Measurements from ENCODE around the gene THOC3.
"Not testable (repeated sequence)": the region's sequence is repeated elsewhere in the genome, so short reads cannot be mapped to it uniquely, and the experiment has no call there.

THOC3 gene, protein sequence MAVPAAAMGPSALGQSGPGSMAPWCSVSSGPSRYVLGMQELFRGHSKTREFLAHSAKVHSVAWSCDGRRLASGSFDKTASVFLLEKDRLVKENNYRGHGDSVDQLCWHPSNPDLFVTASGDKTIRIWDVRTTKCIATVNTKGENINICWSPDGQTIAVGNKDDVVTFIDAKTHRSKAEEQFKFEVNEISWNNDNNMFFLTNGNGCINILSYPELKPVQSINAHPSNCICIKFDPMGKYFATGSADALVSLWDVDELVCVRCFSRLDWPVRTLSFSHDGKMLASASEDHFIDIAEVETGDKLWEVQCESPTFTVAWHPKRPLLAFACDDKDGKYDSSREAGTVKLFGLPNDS

DNA sequence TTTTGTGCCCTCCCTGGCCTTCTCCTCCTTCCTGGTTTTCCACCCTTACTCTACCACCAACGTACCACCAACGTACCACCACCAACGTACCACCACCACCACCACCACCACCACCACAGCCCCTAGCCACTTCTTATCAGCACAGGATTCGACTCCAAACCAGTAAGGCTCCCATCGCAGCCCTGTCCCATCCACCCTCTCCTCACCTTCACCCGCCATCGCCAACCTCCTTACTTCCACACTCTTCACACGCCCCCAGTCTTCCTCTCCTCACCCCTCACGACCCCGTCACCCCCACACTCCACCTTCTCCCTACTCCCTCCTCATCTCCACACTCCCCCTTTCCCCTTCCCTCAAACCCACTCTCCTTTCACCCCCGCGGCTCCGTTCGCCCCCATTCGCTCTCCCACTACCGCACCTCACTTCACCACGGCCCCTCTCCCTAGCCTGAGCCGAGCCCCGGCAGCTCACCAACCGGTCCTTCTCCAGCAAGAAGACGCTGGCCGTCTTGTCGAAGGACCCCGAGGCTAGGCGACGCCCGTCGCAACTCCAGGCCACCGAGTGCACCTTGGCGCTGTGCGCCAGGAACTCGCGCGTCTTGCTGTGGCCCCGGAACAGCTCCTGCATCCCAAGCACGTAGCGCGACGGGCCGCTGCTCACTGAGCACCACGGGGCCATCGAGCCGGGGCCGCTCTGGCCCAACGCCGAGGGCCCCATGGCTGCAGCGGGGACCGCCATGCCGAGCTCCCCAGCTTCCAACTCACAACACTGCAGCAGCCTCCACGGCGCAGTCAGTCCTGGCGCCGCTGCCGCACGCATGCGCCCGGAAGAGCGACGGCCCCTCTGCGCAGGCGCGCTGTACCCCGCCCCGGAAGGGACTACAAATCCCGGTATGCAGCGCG lies at the start of gene THOC3:
Gene THOC3 (minus strand): TSS at position 845 of the 902 bp plus-strand sequence. CDS start 107 bp downstream, at position 738.
- H3K4me2 ChIP-seq (ENCODE audit: low read length), result peak within 1 kb of the TSS; percentile 41
- H3K9me2 ChIP-seq (replicated peaks; ENCODE audit: control insufficient read depth, low read length); H3K9me3 ChIP-seq (ENCODE audit: control insufficient read depth, insufficient read depth, low read length); H3F3A ChIP-seq (ENCODE audit: control insufficient read depth, insufficient read depth); H3K27ac ChIP-seq (ENCODE audit: low read depth, low read length); H3K4me1 ChIP-seq (ENCODE audit: control insufficient read depth, low read length); H4K20me1 ChIP-seq (ENCODE audit: control insufficient read depth, insufficient read depth, low read depth, low read length); H3K27me3 ChIP-seq (ENCODE audit: control insufficient read depth, low read length); H3K36me3 ChIP-seq (ENCODE audit: control insufficient read depth, low read length): not testable (repeated sequence)
- H3K4me3 ChIP-seq (ENCODE audit: low read length), result peak within 1 kb of the TSS; percentile 72
- peaks cover 12% of the 10 kb centered on the region for H3K79me2 ChIP-seq (ENCODE audit: control insufficient read depth, low read length)

DNA sequence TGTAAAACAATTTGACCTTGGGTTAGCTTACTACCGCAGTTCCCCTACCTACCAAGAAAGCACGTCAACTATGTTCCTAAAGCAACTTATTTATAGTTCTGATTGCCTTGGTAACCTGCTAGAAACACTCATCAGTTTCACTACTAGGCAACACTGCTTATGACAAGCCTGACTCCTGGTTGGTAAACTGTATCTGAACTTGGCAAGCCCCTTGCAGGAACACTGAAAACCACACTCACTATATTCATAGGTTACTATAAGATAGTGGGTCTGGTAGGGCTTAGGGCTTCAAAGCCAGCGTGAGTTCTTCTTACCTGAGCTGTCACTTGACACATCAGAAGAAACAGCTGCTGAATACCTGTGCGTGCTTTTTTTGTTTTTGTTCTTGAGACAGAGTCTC lies 49.2 kb upstream of the THOC3 start:
- H3K4me3 ChIP-seq (ENCODE audit: low read length); H3K36me3 ChIP-seq (ENCODE audit: control insufficient read depth, low read length); H3K9me2 ChIP-seq (replicated peaks; ENCODE audit: control insufficient read depth, low read length); H3K27me3 ChIP-seq (ENCODE audit: control insufficient read depth, low read length); H3K79me2 ChIP-seq (ENCODE audit: control insufficient read depth, low read length); H3K4me2 ChIP-seq (ENCODE audit: low read length); H4K20me1 ChIP-seq (ENCODE audit: control insufficient read depth, insufficient read depth, low read depth, low read length); H3K4me1 ChIP-seq (ENCODE audit: control insufficient read depth, low read length); H3K27ac ChIP-seq (ENCODE audit: low read depth, low read length); H3F3A ChIP-seq (ENCODE audit: control insufficient read depth, insufficient read depth); H3K9me3 ChIP-seq (ENCODE audit: control insufficient read depth, insufficient read depth, low read length): not testable (repeated sequence)

DNA sequence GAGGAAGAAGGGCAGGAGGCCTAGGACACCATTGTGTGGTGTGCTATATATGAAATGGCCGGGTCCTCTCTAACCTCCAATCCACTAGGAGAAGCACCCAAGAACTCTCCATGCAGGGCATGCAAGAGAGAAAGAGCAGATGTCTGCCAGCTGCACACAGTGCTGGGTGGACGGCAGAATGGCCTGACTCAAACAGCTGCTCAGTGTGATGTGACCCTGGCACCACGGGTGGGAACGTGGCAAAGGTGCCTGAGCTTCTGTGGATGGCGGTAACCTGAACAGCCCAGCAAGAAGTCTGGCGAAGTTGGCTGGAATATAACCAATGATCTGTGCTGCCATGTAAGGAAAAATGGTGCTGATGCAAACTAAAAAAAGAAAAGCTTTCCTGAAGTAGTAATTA lies 46.2 kb upstream of the THOC3 start:
- H3K9me2 ChIP-seq (replicated peaks; ENCODE audit: control insufficient read depth, low read length), result not testable (repeated sequence)

DNA sequence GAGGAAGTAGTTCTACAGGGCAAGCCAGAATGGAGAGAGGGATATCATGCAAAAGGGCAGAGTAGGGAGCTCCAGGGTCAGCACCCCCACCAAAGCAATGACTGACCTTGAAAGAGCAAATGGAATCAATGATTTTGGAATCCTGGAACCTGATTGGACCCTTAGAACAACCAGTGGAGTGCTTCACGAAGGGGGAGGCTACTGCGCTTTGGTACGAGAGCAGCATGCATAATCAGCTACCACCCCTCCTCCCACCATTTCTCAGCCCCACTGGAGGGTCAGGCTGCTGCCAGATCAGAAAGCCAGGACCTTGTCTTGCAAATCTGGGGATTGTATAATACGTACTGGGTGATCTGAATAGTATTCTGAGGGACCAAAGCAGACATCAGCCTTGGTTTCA lies 43.0 kb upstream of the THOC3 start:
- not testable (repeated sequence) for H3K4me1 ChIP-seq (ENCODE audit: control insufficient read depth, low read length); H3K27me3 ChIP-seq (ENCODE audit: control insufficient read depth, low read length); H3K9me2 ChIP-seq (replicated peaks; ENCODE audit: control insufficient read depth, low read length); H3K79me2 ChIP-seq (ENCODE audit: control insufficient read depth, low read length); H3K36me3 ChIP-seq (ENCODE audit: control insufficient read depth, low read length); H3K27ac ChIP-seq (ENCODE audit: low read depth, low read length); H3K4me2 ChIP-seq (ENCODE audit: low read length); H3F3A ChIP-seq (ENCODE audit: control insufficient read depth, insufficient read depth); H3K9me3 ChIP-seq (ENCODE audit: control insufficient read depth, insufficient read depth, low read length); H4K20me1 ChIP-seq (ENCODE audit: control insufficient read depth, insufficient read depth, low read depth, low read length); H3K4me3 ChIP-seq (ENCODE audit: low read length)

More for the DNA sequence above, 46.2 kb upstream of the THOC3 start:
- H3K4me2 ChIP-seq (ENCODE audit: low read length); H3K9me3 ChIP-seq (ENCODE audit: control insufficient read depth, insufficient read depth, low read length); H3F3A ChIP-seq (ENCODE audit: control insufficient read depth, insufficient read depth); H4K20me1 ChIP-seq (ENCODE audit: control insufficient read depth, insufficient read depth, low read depth, low read length); H3K27ac ChIP-seq (ENCODE audit: low read depth, low read length); H3K79me2 ChIP-seq (ENCODE audit: control insufficient read depth, low read length); H3K36me3 ChIP-seq (ENCODE audit: control insufficient read depth, low read length); H3K4me1 ChIP-seq (ENCODE audit: control insufficient read depth, low read length); H3K4me3 ChIP-seq (ENCODE audit: low read length); H3K27me3 ChIP-seq (ENCODE audit: control insufficient read depth, low read length): not testable (repeated sequence)

DNA sequence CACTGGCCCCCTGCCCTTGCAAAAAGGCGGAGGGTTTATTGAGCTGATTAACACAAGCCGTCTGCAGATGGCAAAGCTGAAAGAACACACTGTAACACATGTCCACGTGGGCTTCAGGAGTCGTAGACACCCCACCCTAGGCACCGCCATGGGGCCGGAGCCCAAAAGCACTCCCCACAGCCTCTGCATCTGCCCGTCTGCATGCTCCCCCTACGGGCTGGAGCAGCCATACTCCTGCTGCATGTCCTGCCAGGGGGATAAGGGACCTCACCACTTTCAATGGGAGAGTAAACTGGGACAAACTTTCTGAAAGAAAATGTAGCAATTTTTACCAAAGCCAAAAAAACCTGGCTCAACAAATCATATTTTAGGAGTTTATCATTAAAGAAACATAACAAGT lies 42.1 kb upstream of the THOC3 start:
- not testable (repeated sequence) for H3K4me2 ChIP-seq (ENCODE audit: low read length); H3K36me3 ChIP-seq (ENCODE audit: control insufficient read depth, low read length); H3K9me2 ChIP-seq (replicated peaks; ENCODE audit: control insufficient read depth, low read length); H4K20me1 ChIP-seq (ENCODE audit: control insufficient read depth, insufficient read depth, low read depth, low read length); H3K27ac ChIP-seq (ENCODE audit: low read depth, low read length); H3K79me2 ChIP-seq (ENCODE audit: control insufficient read depth, low read length); H3K4me1 ChIP-seq (ENCODE audit: control insufficient read depth, low read length); H3F3A ChIP-seq (ENCODE audit: control insufficient read depth, insufficient read depth); H3K9me3 ChIP-seq (ENCODE audit: control insufficient read depth, insufficient read depth, low read length); H3K27me3 ChIP-seq (ENCODE audit: control insufficient read depth, low read length); H3K4me3 ChIP-seq (ENCODE audit: low read length)

DNA sequence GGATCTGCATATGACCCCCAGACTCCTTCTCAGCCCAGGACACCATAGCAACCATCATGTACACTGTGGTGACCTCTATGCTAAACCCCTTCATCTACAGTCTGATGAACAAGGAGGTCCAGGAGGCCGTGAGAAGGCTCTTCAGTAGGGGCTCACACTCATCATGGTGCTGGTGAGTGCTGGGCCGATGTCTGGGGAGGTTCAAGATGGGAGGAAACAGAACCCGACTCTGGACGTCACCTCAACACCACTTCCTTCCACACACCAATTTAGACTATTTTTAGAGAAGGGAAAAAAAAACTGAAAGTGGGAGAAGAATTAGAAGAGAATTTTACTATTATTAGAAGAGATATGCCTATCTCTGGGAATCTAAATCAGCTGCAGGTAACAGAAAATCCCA lies 39.1 kb upstream of the THOC3 start:
- H4K20me1 ChIP-seq (ENCODE audit: control insufficient read depth, insufficient read depth, low read depth, low read length); H3K4me2 ChIP-seq (ENCODE audit: low read length); H3K27ac ChIP-seq (ENCODE audit: low read depth, low read length); H3K4me1 ChIP-seq (ENCODE audit: control insufficient read depth, low read length); H3K4me3 ChIP-seq (ENCODE audit: low read length); H3K27me3 ChIP-seq (ENCODE audit: control insufficient read depth, low read length); H3K9me2 ChIP-seq (replicated peaks; ENCODE audit: control insufficient read depth, low read length); H3F3A ChIP-seq (ENCODE audit: control insufficient read depth, insufficient read depth); H3K79me2 ChIP-seq (ENCODE audit: control insufficient read depth, low read length); H3K36me3 ChIP-seq (ENCODE audit: control insufficient read depth, low read length); H3K9me3 ChIP-seq (ENCODE audit: control insufficient read depth, insufficient read depth, low read length): not testable (repeated sequence)

DNA sequence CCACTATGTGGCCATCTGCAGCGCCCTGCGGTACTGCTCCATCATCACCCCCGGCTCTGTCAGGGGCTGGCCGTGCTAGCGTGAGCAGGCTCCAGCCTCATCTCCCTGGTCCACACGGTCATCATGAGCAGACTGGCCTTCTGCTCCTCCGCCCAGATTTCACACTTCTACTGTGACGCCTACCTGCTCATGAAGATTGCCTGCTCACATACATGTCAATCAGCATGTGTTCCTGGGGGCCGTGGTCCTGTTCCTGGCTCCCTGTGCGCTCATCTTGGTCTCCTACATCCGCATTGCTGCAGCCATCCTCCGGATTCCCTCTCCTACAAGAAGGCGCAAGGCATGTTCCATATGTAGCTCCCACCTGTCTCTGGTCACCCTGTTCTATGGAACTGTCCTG lies 38.7 kb upstream of the THOC3 start:
- not testable (repeated sequence) for H3K27me3 ChIP-seq (ENCODE audit: control insufficient read depth, low read length); H3K4me3 ChIP-seq (ENCODE audit: low read length); H3K4me2 ChIP-seq (ENCODE audit: low read length); H3F3A ChIP-seq (ENCODE audit: control insufficient read depth, insufficient read depth); H3K9me3 ChIP-seq (ENCODE audit: control insufficient read depth, insufficient read depth, low read length); H3K4me1 ChIP-seq (ENCODE audit: control insufficient read depth, low read length); H3K27ac ChIP-seq (ENCODE audit: low read depth, low read length); H3K36me3 ChIP-seq (ENCODE audit: control insufficient read depth, low read length); H3K79me2 ChIP-seq (ENCODE audit: control insufficient read depth, low read length); H4K20me1 ChIP-seq (ENCODE audit: control insufficient read depth, insufficient read depth, low read depth, low read length); H3K9me2 ChIP-seq (replicated peaks; ENCODE audit: control insufficient read depth, low read length)

DNA sequence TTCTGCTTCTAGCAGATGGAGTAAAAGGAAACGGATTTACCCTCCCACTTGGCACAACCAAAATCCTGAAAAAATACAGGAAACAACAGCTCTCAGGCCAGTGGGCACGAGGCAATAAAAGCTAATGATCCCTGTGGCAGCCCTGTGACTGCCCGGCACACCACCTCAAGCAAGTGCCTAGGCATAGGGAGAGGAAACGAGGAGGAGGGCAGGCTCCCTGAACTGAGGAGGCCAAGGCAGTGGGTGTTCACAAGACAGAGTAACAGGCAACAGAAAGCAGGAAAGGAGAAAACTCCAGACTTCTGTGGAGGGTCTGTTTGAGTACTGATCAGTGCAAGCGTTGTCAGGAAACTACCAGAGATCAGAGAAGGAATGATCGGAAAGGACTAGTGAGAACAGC lies 29.9 kb upstream of the THOC3 start:
- H3K4me1 ChIP-seq (ENCODE audit: control insufficient read depth, low read length); H3K9me2 ChIP-seq (replicated peaks; ENCODE audit: control insufficient read depth, low read length); H3K36me3 ChIP-seq (ENCODE audit: control insufficient read depth, low read length): not testable (repeated sequence)

More for the DNA sequence above, 29.9 kb upstream of the THOC3 start:
- not testable (repeated sequence) for H3K4me3 ChIP-seq (ENCODE audit: low read length); H3K27me3 ChIP-seq (ENCODE audit: control insufficient read depth, low read length); H3K79me2 ChIP-seq (ENCODE audit: control insufficient read depth, low read length); H4K20me1 ChIP-seq (ENCODE audit: control insufficient read depth, insufficient read depth, low read depth, low read length); H3K4me2 ChIP-seq (ENCODE audit: low read length); H3K9me3 ChIP-seq (ENCODE audit: control insufficient read depth, insufficient read depth, low read length); H3F3A ChIP-seq (ENCODE audit: control insufficient read depth, insufficient read depth); H3K27ac ChIP-seq (ENCODE audit: low read depth, low read length)

Data from DOHH2 (cell line).